Right lobe of liver (tissue), 6 donors: ENCODE data around the gene ALS2. TPM values are rescaled to one million over a fixed set of nuclear protein-coding genes. Genes with fewer than 3 reads are reported as not detected.
"Not testable (repeated sequence)": the region's sequence is repeated elsewhere in the genome, so short reads cannot be mapped to it uniquely, and the experiment has no call there.

Experiments
- ATAC-seq, 4 donors: fragments of 200-7000 bp; cut with Tn5 transposase; one replicate each; pipeline ENCODE4 v1.9.1; 2020; ENCODE audit warnings: mild to moderate bottlenecking in 4 of 4, moderate library complexity in 4 of 4
- DNase-seq, 3 donors: peaks; one replicate each; pipeline ENCODE4 v3.0.0-alpha.2; 2020
- H3K27ac ChIP-seq, 3 donors: fragments of 200-600 bp; one replicate each; pipeline ENCODE4 v1.8.0; 2022
- H3K27me3 ChIP-seq, 2 donors: fragments of 200-600 bp; one replicate each; pipeline ENCODE4 v1.8.0; 2022
- H3K36me3 ChIP-seq, 4 donors: fragments of 200-600 bp; sonication (generic) in 1 of 4; one replicate each; pipeline versions ENCODE4 v1.5.1 to v1.8.0; 2017 to 2022; ENCODE audit warnings: control low read depth in 1 of 4
- H3K4me1 ChIP-seq, 4 donors: fragments of 200-600 bp; sonication (generic) in 1 of 4; one replicate each; pipeline versions ENCODE4 v1.5.1 to v1.8.0; 2017 to 2022; ENCODE audit warnings: control low read depth in 1 of 4
- H3K4me3 ChIP-seq, 3 donors: fragments of 200-600 bp; one replicate each; pipeline ENCODE4 v1.8.0; 2022
- H3K9me3 ChIP-seq, 4 donors: fragments of 200-600 bp; sonication (generic) in 1 of 4; one replicate each; pipeline versions ENCODE4 v1.5.1 to v1.8.0; 2017 to 2022; ENCODE audit warnings: control low read depth in 1 of 4
- CTCF ChIP-seq, 4 donors: fragments of 200-600 bp in 3 of 4; fragments of 450-650 bp in 1 of 4; IDR thresholded peaks; one replicate each; pipeline versions ENCODE4 v1.5.1 to v1.8.0; 2016 to 2022; ENCODE audit warnings: antibody characterized with exemption in 4 of 4, mild to moderate bottlenecking in 2 of 4
- POLR2A ChIP-seq: fragments of 450-650 bp; IDR thresholded peaks from one replicate; pipeline ENCODE4 v1.6.1; 2017; ENCODE audit warnings: antibody characterized with exemption, mild to moderate bottlenecking
- WGBS: methylation state at CpG from one replicate; pipeline ENCODE4 v1.1.6; 2018; ENCODE audit warnings: low coverage, low lambda C conversion rate; ENCODE audit not compliant: insufficient coverage; ENCODE audit errors: missing lambda C conversion rate; 5-methylcytosine and 5-hydroxymethylcytosine counted together
- intact Hi-C, 2 donors: fragments of 100-400 bp; cut with DNase I; formaldehyde crosslinking; loops; one replicate each; pipeline versions ENCODE4 v1.11.2 to v1.14.1; 2022
- total RNA-seq, 6 experiments: library from RNA; depleted of rRNA in 2 of 6; stranded (reverse); fragments of >200 nt in 2 of 6; fragmentation: NEBNext Ultra II Directional in 3 of 6; extraction: Animal tissue kit (Norgen Biotek cat#: 25700) in 3 of 6; gene quantifications; one replicate each; pipeline versions ENCODE4 v1.1.0 to v1.2.4, GENCODE V29; 2016 to 2023
- donor health status: DM: no; HTN: yes; CAD: no.
- donor health status: DM: no; HTN: no; CAD: no.
- donor health status: DM: no; HTN: no; CAD: no.
- donor health status: DM: no; HTN: yes; CAD: no.
- donor health status: DM: no; HTN: yes; CAD: no.

Gene ALS2
- total RNA-seq, 6 experiments from 2014 or later = 15.8 to 24.9 (median 20.3) TPM

- no peaks in the 10 kb centered on the region for H3K36me3 ChIP-seq
- no peak overlapping the region for H3K27ac ChIP-seq
- ATAC-seq (no peak), DNase-seq (no peak)
- H3K9me3 ChIP-seq = no peaks in the 10 kb centered on the region
- H3K4me1 ChIP-seq = no peaks in the 10 kb centered on the region
- no peak overlapping the region for H3K4me3 ChIP-seq
- WGBS = 56% methylated on average over 4 of the region's 4 CpGs
- no peaks in the 10 kb centered on the region for H3K27me3 ChIP-seq
- no peak for TF ChIP-seq CTCF (IDR thresholded peaks at IDR 0.05)
- no peak for TF ChIP-seq POLR2A
- intact Hi-C loops = no loop called here
These were observed 28.9 kb upstream of the ALS2 start for GRCh38 chr2:201809633-201810032.

- no peaks in the 10 kb centered on the region for H3K27me3 ChIP-seq
- no peak overlapping the region for H3K27ac ChIP-seq
- 74% methylated on average over 2 of the region's 2 CpGs for WGBS
- H3K4me3 ChIP-seq = no peak overlapping the region
- no peaks in the 10 kb centered on the region for H3K9me3 ChIP-seq
- no peak for ATAC-seq
- no peak for DNase-seq
- TF ChIP-seq CTCF (IDR thresholded peaks at IDR 0.05) = no peak
- TF ChIP-seq POLR2A = no peak
- intact Hi-C loops = no loop called here
- no peaks in the 10 kb centered on the region for H3K36me3 ChIP-seq
- no peaks in the 10 kb centered on the region for H3K4me1 ChIP-seq
These were observed 27.3 kb upstream of the ALS2 start for GRCh38 chr2:201808027-201808426.

GRCh38 chr2:201807452-201807999 is 26.8 kb upstream of the ALS2 start:
- no peaks in the 10 kb centered on the region for H3K27me3 ChIP-seq
- no peak overlapping the region for H3K27ac ChIP-seq
- ATAC-seq (no peak), DNase-seq (no peak)
- TF ChIP-seq POLR2A (no peak), CTCF (IDR thresholded peaks at IDR 0.05) (no peak)
- H3K4me1 ChIP-seq = no peaks in the 10 kb centered on the region
- H3K36me3 ChIP-seq = no peaks in the 10 kb centered on the region
- H3K9me3 ChIP-seq = no peaks in the 10 kb centered on the region
- intact Hi-C loops = no loop called here
- no peak overlapping the region for H3K4me3 ChIP-seq
- 59% methylated on average over 8 of the region's 8 CpGs for WGBS

GRCh38 chr2:201806442-201807170 is 25.9 kb upstream of the ALS2 start, which contains the start of gene CDK15:
Gene CDK15, plus strand, starts transcription at chr2:201806537. Its CDS starts 128 bp downstream, at chr2:201806665.
- ATAC-seq = no peak

GRCh38 chr2:201798914-201799285 is 18.2 kb upstream of the ALS2 start:
- not testable (repeated sequence) for H3K27me3 ChIP-seq

More at GRCh38 chr2:201806442-201807170, 25.9 kb upstream of the ALS2 start, which contains the start of gene CDK15:
- Histone ChIP-seq H3K27me3 (no peaks in the 10 kb centered on the region), H3K4me1 (no peaks in the 10 kb centered on the region), H3K9me3 (no peaks in the 10 kb centered on the region), H3K36me3 (no peaks in the 10 kb centered on the region), H3K27ac (no peak within 1 kb of the TSS), H3K4me3 (no peak within 1 kb of the TSS)
- 66% methylated on average over 9 of the region's 10 CpGs for WGBS
- intact Hi-C loops = no loop called here
- no peak for TF ChIP-seq CTCF (IDR thresholded peaks at IDR 0.05)
- TF ChIP-seq POLR2A = no peak
- DNase-seq = no peak

More at GRCh38 chr2:201798914-201799285, 18.2 kb upstream of the ALS2 start:
- H3K9me3 ChIP-seq, H3K36me3 ChIP-seq, H3K27ac ChIP-seq, H3K4me1 ChIP-seq, H3K4me3 ChIP-seq, intact Hi-C loops, ATAC-seq, DNase-seq: not testable (repeated sequence)
- WGBS = 45% methylated on average over 2 of the region's 2 CpGs
